Activated CD8-positive, alpha-beta memory T cell treated with anti-CD3 and anti-CD28 coated beads for 36 hours (primary cell): ENCODE data around the gene HK3. TPM values are rescaled to one million over a fixed set of nuclear protein-coding genes. Genes with fewer than 3 reads are reported as not detected.

Experiments used
- CTCF ChIA-PET: fragments of 350-600 bp; sonication (Branson Sonifier 250); formaldehyde crosslinking; loops from one replicate; lab custom pipeline; 2021; ENCODE audit warnings: antibody characterized with exemption; lab: Charles Lee
- POLR2A ChIA-PET: fragments of 350-600 bp; sonication (Branson Sonifier 250); formaldehyde crosslinking; loops from one replicate; lab custom pipeline; 2021; ENCODE audit warnings: antibody characterized with exemption; lab: Charles Lee
- total RNA-seq, 2 experiments: library from RNA; stranded (reverse); gene quantifications; one replicate each; pipeline ENCODE4 v1.2.3, GENCODE V29; 2021

HK3 gene
- total RNA-seq, 2 experiments from 2014 or later: 0.06 TPM; not detected in 1

DNA sequence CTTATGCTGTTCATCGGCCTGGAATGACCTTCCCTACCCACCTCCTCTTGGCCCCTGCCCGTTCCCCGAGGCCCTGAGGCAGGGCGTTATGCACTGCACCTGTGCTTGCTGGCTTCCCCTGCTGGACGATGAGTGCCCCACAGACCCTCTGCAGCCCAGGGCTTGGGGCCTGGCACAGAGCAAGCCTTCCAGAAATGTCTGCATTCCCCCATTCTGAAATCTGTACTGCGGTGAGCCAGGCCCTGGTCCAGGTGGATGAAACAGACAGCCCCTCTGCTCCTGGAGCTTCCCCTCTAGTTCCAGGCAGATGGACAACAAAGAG, 53.8 kb downstream of the HK3 start:
- ChIA-PET CTCF (no interaction called here), POLR2A (no interaction called here)

DNA sequence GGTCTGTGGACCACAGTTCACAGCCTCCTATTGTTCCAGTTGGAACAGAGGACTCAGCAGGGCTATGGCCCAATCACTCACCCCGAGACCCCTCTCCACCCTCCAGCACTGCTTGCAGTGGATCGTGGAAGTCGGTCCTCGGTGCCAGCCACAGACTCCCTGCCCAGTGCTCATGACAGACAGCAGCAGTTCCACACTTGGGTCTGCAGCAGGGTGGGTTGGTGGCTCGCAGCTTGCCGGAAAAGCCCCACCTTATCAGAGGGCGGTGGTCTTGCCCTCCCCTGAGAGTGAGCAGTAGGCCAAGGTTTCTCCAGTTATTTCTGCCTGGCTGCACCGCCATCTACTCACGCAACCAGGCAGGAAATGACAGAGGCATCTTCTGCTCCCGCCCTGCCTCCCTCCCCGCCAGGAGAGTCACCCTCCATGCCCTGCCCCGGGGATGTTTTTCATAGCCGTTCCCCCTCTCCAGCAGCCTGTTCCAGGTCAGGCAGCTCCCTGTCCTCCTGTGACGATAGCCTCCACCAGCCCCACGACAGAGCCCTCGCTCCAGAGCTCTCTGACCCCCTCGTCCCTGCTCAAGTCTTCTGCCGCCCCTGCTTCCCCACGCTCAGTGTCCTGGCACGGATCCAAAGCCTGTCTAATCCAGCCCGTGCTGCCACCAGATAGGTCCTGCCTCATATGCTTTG, 54.3 kb downstream of the HK3 start:
- ChIA-PET CTCF (no interaction called here), POLR2A (no interaction called here)

DNA sequence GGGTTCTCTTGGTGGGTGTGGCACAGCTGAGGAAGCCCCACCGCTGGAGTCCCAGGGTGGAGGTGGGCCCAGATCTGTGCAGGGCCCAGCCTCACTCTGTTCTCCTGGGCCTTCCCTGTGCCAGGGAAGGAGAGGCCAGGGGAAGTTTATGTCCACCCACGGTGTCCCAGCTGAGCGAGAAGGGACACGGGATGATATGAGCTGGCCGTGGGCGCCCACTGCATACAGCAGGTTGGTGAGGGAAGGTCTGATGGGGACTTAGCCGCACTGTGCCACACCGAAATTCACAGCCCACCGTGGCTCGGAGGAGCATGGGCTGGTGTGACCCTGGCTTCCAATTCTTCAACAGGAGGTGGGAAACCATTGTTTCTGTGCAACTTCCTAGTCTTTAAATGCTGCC, 54.9 kb downstream of the HK3 start:
- ChIA-PET POLR2A (no interaction called here), CTCF (no interaction called here)

DNA sequence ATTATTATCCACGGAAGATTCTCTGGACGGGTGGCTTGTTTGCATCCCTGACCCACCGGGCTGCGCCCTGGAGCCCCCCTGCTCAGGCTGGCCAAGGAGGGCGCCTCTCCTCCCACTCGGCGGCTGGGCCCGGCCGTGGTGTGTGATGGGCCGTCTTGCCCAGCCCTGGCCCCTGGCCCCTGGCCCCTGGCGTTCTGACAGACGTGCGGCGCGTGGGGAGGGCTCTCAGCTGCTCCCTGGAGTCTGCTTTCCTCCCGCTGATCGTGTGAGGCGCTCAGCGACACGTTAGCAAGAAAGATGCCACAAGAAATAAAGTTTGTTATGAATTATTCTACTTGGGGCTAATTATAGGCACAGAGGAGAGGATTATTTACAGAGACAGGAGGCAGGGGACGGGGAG, 55.5 kb downstream of the HK3 start:
- ChIA-PET POLR2A (no interaction called here), CTCF (no interaction called here)

DNA sequence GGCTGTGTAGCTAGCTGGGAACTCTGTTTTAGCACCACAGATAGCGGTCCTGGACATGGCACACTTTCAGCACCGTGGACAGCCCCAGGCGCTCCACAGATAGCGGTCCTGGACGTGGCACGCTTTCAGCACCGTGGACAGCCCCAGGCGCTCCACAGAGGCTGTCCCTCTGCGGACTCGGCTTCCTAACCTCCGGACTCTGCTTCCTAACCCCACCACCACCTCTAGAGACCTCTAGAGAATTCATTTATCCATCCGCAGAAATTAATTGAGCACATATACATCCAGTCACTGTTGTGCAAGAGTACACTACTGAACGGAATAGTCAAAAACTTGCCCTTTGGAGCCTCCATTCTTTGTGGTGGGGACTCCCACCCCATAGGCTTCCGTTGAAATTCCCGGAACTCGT, 61.4 kb downstream of the HK3 start:
- POLR2A ChIA-PET: no interaction called here

DNA sequence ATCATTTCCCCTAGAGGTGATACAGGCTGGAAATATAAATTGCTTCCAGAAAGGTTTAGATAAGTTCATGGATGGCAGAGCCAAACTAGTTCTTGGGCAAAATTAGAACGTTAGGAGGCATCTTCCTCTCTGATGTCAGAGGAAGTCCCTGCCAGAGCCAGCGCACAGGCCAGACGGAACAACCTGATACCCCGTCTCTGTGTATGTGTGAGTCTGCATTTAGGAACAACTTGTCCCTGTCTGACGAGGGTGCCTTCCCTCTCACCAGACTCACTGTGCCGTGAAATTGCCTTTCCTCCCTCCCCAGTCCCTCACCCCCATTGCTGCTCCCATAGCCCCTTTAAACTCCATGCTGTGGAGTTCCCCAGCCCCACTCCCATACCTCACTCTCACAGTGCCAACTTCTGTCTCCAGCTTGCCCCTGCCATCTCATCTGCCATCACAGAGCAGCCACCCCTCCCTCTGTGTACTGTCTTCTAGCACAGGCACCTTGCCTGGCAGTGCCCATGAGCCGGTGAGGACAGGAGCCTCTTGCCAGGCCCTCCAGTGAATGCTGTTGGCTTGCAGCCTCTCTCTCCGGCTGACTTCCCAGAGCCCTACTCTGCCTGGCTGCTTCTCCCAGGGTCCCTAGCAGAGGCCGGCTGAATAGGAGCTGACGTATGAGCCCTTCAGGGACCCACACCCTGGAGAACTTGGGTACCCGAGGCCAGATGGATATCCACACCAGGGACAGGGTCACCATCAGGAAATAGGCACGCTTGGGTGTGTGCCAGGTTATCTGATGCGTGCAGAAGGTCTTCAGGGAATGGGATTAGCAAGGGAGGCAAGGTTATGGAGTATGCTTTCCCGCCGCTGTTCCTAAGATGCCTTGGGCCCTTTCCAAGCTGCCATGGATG, 62.1 kb downstream of the HK3 start:
- POLR2A ChIA-PET: no interaction called here
- CTCF ChIA-PET: no interaction called here

More for the DNA sequence above, 61.4 kb downstream of the HK3 start:
- CTCF ChIA-PET: no interaction called here

DNA sequence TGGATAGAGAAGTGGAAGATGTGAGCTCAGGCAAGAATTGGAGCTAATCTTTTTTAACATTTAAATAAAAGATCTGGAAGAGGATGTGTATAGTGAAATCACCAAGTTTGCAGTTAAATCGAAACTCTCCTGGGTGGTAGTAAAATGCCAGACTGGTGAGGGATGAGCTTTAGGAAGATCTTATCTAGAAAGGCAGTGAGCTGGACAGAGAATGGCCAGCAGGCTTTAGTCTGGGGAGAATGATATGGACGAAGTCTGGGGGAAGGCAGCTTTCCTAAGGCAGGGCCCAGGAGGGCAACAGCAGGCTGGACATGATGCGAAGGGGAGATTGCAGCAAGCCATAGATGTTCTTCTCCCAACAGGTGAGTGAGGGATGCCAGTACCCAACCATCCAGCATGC, 63.2 kb downstream of the HK3 start:
- ChIA-PET CTCF (no interaction called here), POLR2A (no interaction called here)

DNA sequence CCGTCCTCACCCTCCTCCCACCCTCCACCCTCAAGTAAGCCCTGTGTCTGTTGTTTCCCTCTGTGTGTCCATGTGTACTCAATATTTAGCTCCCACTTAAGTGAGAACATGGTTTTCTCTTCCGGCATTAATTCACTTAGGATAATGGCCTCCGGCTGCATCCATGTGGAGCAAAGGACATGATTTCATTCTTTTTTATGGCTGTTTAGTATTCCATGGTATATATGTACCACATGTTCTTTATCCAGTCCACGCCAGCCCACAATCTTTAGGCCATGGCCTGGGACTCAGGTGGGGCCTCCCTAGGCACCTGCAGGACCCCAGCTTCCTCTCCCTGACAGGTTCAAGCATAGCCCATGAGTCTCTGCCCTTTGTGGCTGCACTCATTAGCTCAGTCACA, 65.9 kb downstream of the HK3 start:
- ChIA-PET POLR2A (no interaction called here), CTCF (interaction anchor here (1.9 kb wide), 1 partner anchor 173 kb away, joined by 4 read pairs; no protein-coding TSS in a partner anchor)

DNA sequence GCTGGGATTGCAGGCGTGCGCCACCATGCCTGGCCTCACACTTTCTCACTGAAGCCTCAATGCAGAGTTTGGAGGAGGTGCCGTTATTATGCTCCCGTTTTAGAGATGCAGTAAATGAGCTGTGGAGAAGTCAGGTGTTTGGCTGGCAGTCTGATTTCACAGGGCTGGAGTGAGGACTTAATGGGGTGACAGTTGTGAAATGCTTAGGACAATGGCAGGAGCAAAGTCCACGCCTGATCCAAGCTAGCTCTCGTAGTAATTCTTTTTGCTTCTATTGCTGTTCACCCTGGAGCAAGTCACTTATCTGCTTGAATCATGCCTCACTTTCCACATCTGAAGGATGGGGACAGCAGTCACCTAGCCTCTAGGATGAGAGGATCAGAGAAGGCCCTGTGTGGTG, 67.0 kb downstream of the HK3 start:
- CTCF ChIA-PET: no interaction called here
- POLR2A ChIA-PET: no interaction called here

DNA sequence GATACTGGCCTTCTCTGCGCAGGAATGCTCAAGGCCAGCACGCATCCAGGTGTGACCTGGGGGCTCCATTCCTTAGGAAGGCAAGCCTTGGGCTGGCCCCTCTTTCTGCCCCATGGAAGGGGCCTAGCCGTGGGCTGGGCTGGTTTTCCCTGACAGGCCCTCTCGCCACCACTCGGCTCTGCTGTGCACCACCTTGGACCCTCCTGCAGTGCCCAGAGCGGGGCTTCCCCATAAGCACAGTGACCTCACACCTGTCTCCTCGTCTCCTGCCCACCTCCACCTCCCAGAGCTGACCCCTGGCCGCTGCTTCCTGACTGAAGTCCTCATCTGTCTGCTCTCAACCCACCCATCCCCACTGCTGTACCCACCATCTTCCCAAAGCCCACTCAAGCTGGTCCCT, 67.7 kb downstream of the HK3 start:
- ChIA-PET POLR2A (no interaction called here), CTCF (no interaction called here)

DNA sequence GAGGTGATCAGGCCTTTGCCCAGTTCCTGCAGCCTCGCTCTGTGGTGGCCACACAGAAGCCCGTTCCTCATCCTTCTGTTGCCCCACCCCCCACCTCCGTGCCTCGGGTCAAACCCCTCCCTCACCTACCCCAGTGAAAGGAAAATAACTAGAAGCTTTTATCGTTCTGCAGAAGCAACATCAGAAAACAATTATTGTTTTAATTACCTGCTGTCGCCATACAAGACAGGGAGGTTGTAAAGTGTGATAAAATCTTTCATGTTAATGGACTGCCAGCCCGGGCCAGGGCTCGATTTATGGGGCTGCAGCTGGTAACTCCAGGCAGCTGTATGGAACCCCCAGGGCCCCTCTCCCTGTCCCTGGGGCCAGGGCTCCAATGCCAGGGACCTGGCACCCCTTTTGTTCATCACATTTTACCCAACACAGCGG, 68.1 kb downstream of the HK3 start:
- POLR2A ChIA-PET: no interaction called here
- CTCF ChIA-PET: no interaction called here

Other genes starting within 250 kb of the HK3 start
- gene UNC5A, start 88.8 kb downstream of the HK3 start, total RNA-seq: not detected
- gene UIMC1, start 107.4 kb upstream of the HK3 start, total RNA-seq: 10 to 100 TPM; 40.0 to 41.3 TPM
- gene ZNF346, start 123.3 kb upstream of the HK3 start, total RNA-seq: 10 to 100 TPM; 21.2 TPM
- gene FGFR4, start 187.6 kb upstream of the HK3 start, total RNA-seq: 1 to 10 TPM in 1 of 2 experiments, under 1 TPM in 1; 0.97 to 1.2 TPM
- 10 to 100 TPM; 78.6 to 80.4 TPM for gene NSD1, start 234.4 kb upstream of the HK3 start, total RNA-seq